HCT116 (cell line): ENCODE results near the gene COL2A1. TPM values are rescaled to one million over a fixed set of nuclear protein-coding genes. Genes with fewer than 3 reads are reported as not detected.

Experiments
- ATAC-seq: fragments of 200-7000 bp; cut with Tn5 transposase; 2 replicates; pipeline ENCODE4 v1.9.1; 2020; ENCODE audit warnings: mild to moderate bottlenecking, moderate library complexity
- BruUV-seq: library from RNA; stranded (reverse); fragments of 400-500 nt; replicated peaks from 2 replicates; lab custom pipeline; 2021; lab: Mats Ljungman, UMichigan
- CTCF ChIA-PET: fragments of 300-600 bp; sonication (Branson Sonifier 250); formaldehyde crosslinking; loops from one replicate; lab custom pipeline; 2021; ENCODE audit warnings: antibody characterized with exemption; lab: Charles Lee
- POLR2A ChIA-PET: fragments of 300-600, 350-600 bp; sonication (Branson Sonifier 250); formaldehyde crosslinking; loops from one replicate; lab custom pipeline; 2021; ENCODE audit warnings: antibody characterized with exemption; lab: Charles Lee
- RAD21 ChIA-PET, 2 experiments: fragments of 300-600 bp; sonication (Branson Sonifier 250); formaldehyde crosslinking; loops; one replicate each; lab custom pipeline; 2023; ENCODE audit warnings: low total read pairs in 2 of 2; ENCODE audit not compliant: uncharacterized antibody in 2 of 2, unreplicated experiment in 2 of 2, low non-redundant PET in 1 of 2; lab: Charles Lee
- DNase-seq: peaks from one replicate; pipeline ENCODE4 v3.0.0-alpha.2; 2010; ENCODE audit warnings: low read depth, low spot score
- H2AFZ ChIP-seq: fragments of 200-600 bp; shearing (Covaris generic), sonication (generic); 2 replicates; pipeline ENCODE4 v1.6.1; 2017; ENCODE audit warnings: low read depth, mixed run types, mixed read lengths, antibody characterized with exemption, low read length; ENCODE audit not compliant: poor library complexity, severe bottlenecking
- H3K27ac ChIP-seq: 2 replicates; pipeline ENCODE4 v1.5.1; 2012; ENCODE audit warnings: low read depth, low read length
- H3K27me3 ChIP-seq: fragments of 200-600 bp; sonication (generic); 2 replicates; pipeline ENCODE4 v1.6.1; 2016; ENCODE audit warnings: mixed run types, low read length, mixed read lengths; ENCODE audit not compliant: insufficient read depth
- H3K36me3 ChIP-seq, 2 experiments: fragments of 200-500 bp in 1 of 2; fragments of 200-600 bp in 1 of 2; sonication (Bioruptor generic) in 1 of 2; sonication (generic) in 1 of 2; 2 replicates each; pipeline versions ENCODE4 v1.5.1 to v1.6.1; 2014 to 2016; ENCODE audit warnings: low read length in 2 of 2, inconsistent platforms in 1 of 2, mixed read lengths in 1 of 2, mixed run types in 1 of 2; ENCODE audit not compliant: insufficient read depth in 2 of 2, control insufficient read depth in 1 of 2
- H3K4me1 ChIP-seq, 2 experiments: fragments of 200-600 bp in 1 of 2; sonication (generic) in 1 of 2; 2 replicates each; pipeline versions ENCODE4 v1.5.1 to v1.6.1; 2012 to 2017; ENCODE audit warnings: low read length in 2 of 2, inconsistent platforms in 1 of 2, mild to moderate bottlenecking in 1 of 2, mixed read lengths in 1 of 2, mixed run types in 1 of 2, moderate library complexity in 1 of 2; ENCODE audit not compliant: insufficient read depth in 2 of 2, control insufficient read depth in 1 of 2
- H3K4me2 ChIP-seq: fragments of 200-600 bp; sonication (generic); 2 replicates; pipeline ENCODE4 v1.6.1; 2017; ENCODE audit warnings: mixed run types, low read length, mixed read lengths
- H3K4me3 ChIP-seq, 2 experiments: fragments of 200-600 bp in 1 of 2; sonication (generic) in 1 of 2; replicated peaks in 1 of 2; 2 replicates each; pipeline ENCODE4 v1.5.1; 2011 to 2016; ENCODE audit warnings: low read length in 2 of 2, control low read depth in 1 of 2, low read depth in 1 of 2, mild to moderate bottlenecking in 1 of 2, mixed read lengths in 1 of 2, mixed run types in 1 of 2
- H3K79me2 ChIP-seq: fragments of 200-600 bp; sonication (generic); 2 replicates; pipeline ENCODE4 v1.6.1; 2017; ENCODE audit warnings: mild to moderate bottlenecking, mixed run types, low read length, moderate library complexity, mixed read lengths; ENCODE audit not compliant: insufficient read depth
- H3K9ac ChIP-seq: fragments of 200-600 bp; sonication (generic); 2 replicates; pipeline ENCODE4 v1.6.1; 2016; ENCODE audit warnings: low read length, mixed read lengths
- H3K9me2 ChIP-seq: fragments of 200-600 bp; sonication (generic), shearing (Covaris generic); 2 replicates; pipeline ENCODE4 v1.6.1; 2017; ENCODE audit warnings: mixed run types, mild to moderate bottlenecking, moderate library complexity; ENCODE audit not compliant: insufficient read depth
- H3K9me3 ChIP-seq, 2 experiments: fragments of 200-500 bp in 1 of 2; fragments of 200-600 bp in 1 of 2; sonication (Bioruptor generic) in 1 of 2; sonication (generic) in 1 of 2; 2 replicates each; pipeline ENCODE4 v1.6.1; 2014 to 2017; ENCODE audit warnings: low read length in 2 of 2, mixed read lengths in 2 of 2, inconsistent platforms in 1 of 2, low read depth in 1 of 2, mild to moderate bottlenecking in 1 of 2, mixed run types in 1 of 2, moderate library complexity in 1 of 2; ENCODE audit not compliant: control insufficient read depth in 1 of 2, insufficient read depth in 1 of 2
- H4K20me1 ChIP-seq: fragments of 200-600 bp; sonication (generic), shearing (Covaris generic); 2 replicates; pipeline ENCODE4 v1.6.1; 2017; ENCODE audit warnings: mixed run types, mild to moderate bottlenecking, moderate library complexity; ENCODE audit not compliant: insufficient read depth
- CBX3 ChIP-seq: IDR thresholded peaks from 2 replicates; pipeline ENCODE4 v1.6.1; 2012; ENCODE audit warnings: low read depth
- EZH2 ChIP-seq: fragments of 200-600 bp; sonication (generic); IDR thresholded peaks from 2 replicates; pipeline ENCODE4 v1.6.1; 2017; ENCODE audit warnings: antibody characterized with exemption, mixed run types
- MAX ChIP-seq: IDR thresholded peaks from 2 replicates; pipeline ENCODE4 v1.6.1; 2012
- POLR2A ChIP-seq: IDR thresholded peaks from 2 replicates; pipeline ENCODE4 v1.7.0; 2011; ENCODE audit warnings: borderline replicate concordance; ENCODE audit not compliant: insufficient read depth, insufficient read length; ENCODE audit errors: extremely low read depth
- POLR2AphosphoS5 ChIP-seq: IDR thresholded peaks from 2 replicates; pipeline ENCODE4 v1.6.1; 2011; ENCODE audit warnings: mild to moderate bottlenecking, low read depth, low read length, moderate library complexity
- RAD21 ChIP-seq: IDR thresholded peaks from 2 replicates; pipeline ENCODE4 v1.6.1; 2012; ENCODE audit warnings: low read depth, mild to moderate bottlenecking
- SIN3A ChIP-seq: IDR thresholded peaks from 2 replicates; pipeline ENCODE4 v1.6.1; 2012; ENCODE audit warnings: low read depth
- SP1 ChIP-seq: IDR thresholded peaks from 2 replicates; pipeline ENCODE4 v1.6.1; 2012; ENCODE audit warnings: low read depth
- SRF ChIP-seq: IDR thresholded peaks from 2 replicates; pipeline ENCODE4 v1.6.1; 2012; ENCODE audit warnings: low read depth
- ZNF274 ChIP-seq: fragments of 200-500 bp; sonication (Bioruptor generic); IDR thresholded peaks from 2 replicates; pipeline ENCODE4 v1.6.1; 2014; ENCODE audit warnings: mild to moderate bottlenecking, low read depth, low read length, inconsistent platforms
- intact Hi-C: fragments of 100-400 bp; cut with micrococcal nuclease; formaldehyde crosslinking; loops from 2 replicates; pipeline ENCODE4 v1.10.0; 2022
- total RNA-seq: library from RNA; stranded (reverse); gene quantifications from one replicate; pipeline ENCODE4 v1.2.1, GENCODE V29; 2021; ENCODE audit not compliant: unreplicated experiment

Gene COL2A1
- total RNA-seq, 1 experiment from 2014 or later, result 0.22 TPM

- BruUV-seq, result no TSS peak
- CTCF ChIA-PET, result no interaction called here
These were observed 15.5 kb upstream of the COL2A1 start for GRCh38 chr12:48019639-48020265.

GRCh38 chr12:48018618-48018995, 14.3 kb upstream of the COL2A1 start:
- no peak overlapping the region for H3K27ac ChIP-seq
- H4K20me1 ChIP-seq, result no peaks in the 10 kb centered on the region
- no peak overlapping the region for H3K4me3 ChIP-seq
- no peak overlapping the region for H3K4me2 ChIP-seq
- no peaks in the 10 kb centered on the region for H3K79me2 ChIP-seq
- H2AFZ ChIP-seq, result no peak overlapping the region
- H3K9me2 ChIP-seq, result no peaks in the 10 kb centered on the region
- no peaks in the 10 kb centered on the region for H3K4me1 ChIP-seq
- TF ChIP-seq POLR2A (no peak), ZNF274 (no peak), EZH2 (no peak)
- BruUV-seq, result no TSS peak
- H3K27me3 ChIP-seq, result peaks cover 21% of the 10 kb centered on the region; the same call in 1 of the 2 replicates
- no peak overlapping the region for H3K9ac ChIP-seq
- RAD21 ChIA-PET, result no interaction called here
- no peak for ATAC-seq
- H3K36me3 ChIP-seq, result no peaks in the 10 kb centered on the region
- POLR2A ChIA-PET, result no interaction called here
- CTCF ChIA-PET, result no interaction called here
- no peak for DNase-seq
- intact Hi-C loops, result no loop called here
- H3K9me3 ChIP-seq, result no peaks in the 10 kb centered on the region

More at GRCh38 chr12:48019639-48020265, 15.5 kb upstream of the COL2A1 start:
- Histone ChIP-seq H3K27me3 (peaks cover 18% of the 10 kb centered on the region; the same call in 1 of the 2 replicates), H3K79me2 (no peaks in the 10 kb centered on the region)
- POLR2A ChIA-PET, result no interaction called here
- TF ChIP-seq MAX (no peak), RAD21 (no peak), POLR2AphosphoS5 (no peak), SIN3A (no peak), SRF (no peak), SP1 (no peak), CBX3 (no peak), ZNF274 (no peak)
- TF ChIP-seq, all 23 proteins: peak for 0
- Histone ChIP-seq H3K4me3 (no peak overlapping the region), H3K9ac (no peak overlapping the region), H4K20me1 (no peaks in the 10 kb centered on the region), H2AFZ (no peak overlapping the region), H3K27ac (no peak overlapping the region), H3K9me3 (no peaks in the 10 kb centered on the region), H3K4me1 (no peaks in the 10 kb centered on the region), H3K4me2 (no peak overlapping the region), H3K9me2 (no peaks in the 10 kb centered on the region), H3K36me3 (no peaks in the 10 kb centered on the region)
- DNase-seq, result no peak
- RAD21 ChIA-PET, result no interaction called here
- no peak for ATAC-seq
- intact Hi-C loops, result no loop called here
